ENCODE measurements around the gene SHMT1.

GRCh38 chr17:18328643-18329204 lies 34.6 kb downstream of the SHMT1 start:
- no peak for TF ChIP-seq CTCF (IDR thresholded peaks at IDR 0.05)
- no peak for TF ChIP-seq POLR2A (IDR thresholded peaks at IDR 0.05)

Measured in body of pancreas (tissue), 4 donors.